DND-41 (cell line): Measurements from ENCODE around the gene ALX1.

Source experiments
- CTCF ChIP-seq: IDR thresholded peaks from 2 replicates; pipeline ENCODE4 v1.5.1; 2012; ENCODE audit warnings: borderline replicate concordance, low read length, moderate library complexity, mild to moderate bottlenecking; ENCODE audit not compliant: poor library complexity, severe bottlenecking; ENCODE audit errors: extremely low read depth
- EZH2 ChIP-seq: IDR thresholded peaks from 3 replicates; pipeline ENCODE4 v1.6.1; 2012; ENCODE audit warnings: borderline replicate concordance, low read depth, mild to moderate bottlenecking, moderate library complexity, low read length, inconsistent platforms; ENCODE audit not compliant: severe bottlenecking

GRCh38 chr12:85325442-85325841 is 45.4 kb downstream of the ALX1 start:
- TF ChIP-seq CTCF: no peak
- no peak for TF ChIP-seq EZH2
